K562 (cell line): ENCODE results near the gene ACAT1. TPM values are rescaled to one million over a fixed set of nuclear protein-coding genes. Genes with fewer than 3 reads are reported as not detected.

Experiments used
- ATAC-seq: fragments of 200-7000 bp; cut with Tn5 transposase; 3 replicates; pipeline ENCODE4 v1.9.1; 2020; ENCODE audit warnings: moderate library complexity
- BruUV-seq: library from RNA; stranded (reverse); fragments of 400-500 nt; replicated peaks from 2 replicates; lab custom pipeline; 2021; lab: Mats Ljungman, UMichigan
- CTCF ChIA-PET: fragments of 300-600 bp; formaldehyde crosslinking; extraction: SDS; loops from one replicate; lab custom pipeline; 2021; ENCODE audit warnings: low intra/inter-chr PET ratio; lab: Yijun Ruan, JAX
- POLR2A ChIA-PET: fragments of 300-600, 350-650 bp; sonication (Branson Sonifier 250); formaldehyde crosslinking; extraction: SDS; loops from one replicate; lab custom pipeline; 2021; ENCODE audit warnings: antibody characterized with exemption, inconsistent platforms; lab: Yijun Ruan, JAX
- DNase-seq, 4 experiments: peaks; one replicate each; pipeline versions ENCODE4 v3.0.0 to v3.0.0-alpha.2; 2011 to 2018; ENCODE audit warnings: low spot score in 3 of 4, mixed read lengths in 3 of 4; ENCODE audit errors: extremely low read depth in 1 of 4
- FAIRE-seq: peaks from 2 replicates; lab custom pipeline; 2011; peaks lifted over from hg19 to GRCh38; lab: Jason Lieb, UNC
- H2AFZ ChIP-seq: 2 replicates; pipeline ENCODE4 v1.6.0; 2011; ENCODE audit warnings: low read depth, low read length, control low read depth, inconsistent platforms
- H3K27ac ChIP-seq: fragments of 200-600 bp; 3 replicates; pipeline ENCODE4 v1.8.0; 2011; ENCODE audit warnings: low read depth, mild to moderate bottlenecking, control low read depth, inconsistent platforms, low read length, moderate library complexity, mixed read lengths; ENCODE audit errors: extremely low read depth
- H3K27me3 ChIP-seq, 2 experiments: fragments of 300-600 bp in 1 of 2; 2 replicates in 1 of 2; 3 replicates in 1 of 2; pipeline versions ENCODE4 v1.6.0 to v1.8.0; 2011; ENCODE audit warnings: inconsistent platforms in 2 of 2, low read length in 2 of 2, mild to moderate bottlenecking in 1 of 2, mixed read lengths in 1 of 2, moderate library complexity in 1 of 2; ENCODE audit not compliant: control insufficient read depth in 2 of 2, insufficient read depth in 2 of 2
- H3K36me3 ChIP-seq: fragments of 300-600 bp; 3 replicates; pipeline ENCODE4 v1.8.0; 2011; ENCODE audit warnings: mild to moderate bottlenecking, low read length, inconsistent platforms; ENCODE audit not compliant: control insufficient read depth, insufficient read depth
- H3K4me1 ChIP-seq, 2 experiments: fragments of 200-600 bp in 1 of 2; replicated peaks in 1 of 2; 2 replicates in 1 of 2; 3 replicates in 1 of 2; pipeline versions ENCODE4 v1.5.1 to v1.8.0; 2011; ENCODE audit warnings: inconsistent platforms in 2 of 2, low read length in 2 of 2, mild to moderate bottlenecking in 1 of 2, mixed read lengths in 1 of 2, moderate library complexity in 1 of 2; ENCODE audit not compliant: control insufficient read depth in 2 of 2, insufficient read depth in 2 of 2
- H3K4me2 ChIP-seq: 2 replicates; pipeline ENCODE4 v1.6.1; 2011; ENCODE audit warnings: low read length, control low read depth, inconsistent platforms, mixed read lengths; ENCODE audit not compliant: insufficient read depth
- H3K4me3 ChIP-seq: fragments of 200-600 bp; sonication (generic), shearing (Covaris generic); 2 replicates; pipeline ENCODE4 v1.5.1; 2016; ENCODE audit warnings: control low read depth, inconsistent platforms
- H3K79me2 ChIP-seq: fragments of 200-600 bp; 3 replicates; pipeline ENCODE4 v1.8.0; 2011; ENCODE audit warnings: low read length, inconsistent platforms; ENCODE audit not compliant: control insufficient read depth, insufficient read depth
- H3K9ac ChIP-seq, 2 experiments: 2 replicates each; pipeline versions ENCODE4 v1.6.0 to v1.6.1; 2011; ENCODE audit warnings: low read depth in 2 of 2, low read length in 2 of 2, control low read depth in 1 of 2, inconsistent platforms in 1 of 2, mild to moderate bottlenecking in 1 of 2, mixed read lengths in 1 of 2; ENCODE audit not compliant: insufficient read depth in 1 of 2
- H3K9me1 ChIP-seq: one replicate; pipeline ENCODE4 v1.6.0; 2011; ENCODE audit warnings: inconsistent platforms, mild to moderate bottlenecking, low read length, moderate library complexity; ENCODE audit not compliant: control insufficient read depth, insufficient read depth
- H3K9me3 ChIP-seq: replicated peaks from 2 replicates; pipeline ENCODE4 v1.5.1; 2011; ENCODE audit warnings: low read depth, low read length, inconsistent platforms; ENCODE audit not compliant: control insufficient read depth, insufficient read depth
- H4K20me1 ChIP-seq: replicated peaks from 2 replicates; pipeline ENCODE4 v1.6.1; 2011; ENCODE audit warnings: low read length, inconsistent platforms, mixed read lengths; ENCODE audit not compliant: control insufficient read depth, insufficient read depth
- ARID3A ChIP-seq: IDR thresholded peaks from 2 replicates; pipeline ENCODE4 v1.6.1; 2012; ENCODE audit warnings: low read depth, low read length, improper control_type of control experiment, borderline replicate concordance
- CTCF ChIP-seq, 3 experiments: IDR thresholded peaks in 2 of 3; conservative IDR thresholded peaks in 1 of 3; 2 replicates each; pipeline ENCODE4 v1.5.1; 2011 to 2012; ENCODE audit warnings: low read length in 3 of 3, mild to moderate bottlenecking in 3 of 3, control low read depth in 2 of 3, improper control_type of control experiment in 1 of 3, inconsistent platforms in 1 of 3, low read depth in 1 of 3, mixed read lengths in 1 of 3, moderate library complexity in 1 of 3; ENCODE audit not compliant: insufficient read depth in 2 of 3
- FOS ChIP-seq: IDR thresholded peaks from 3 replicates; pipeline ENCODE4 v1.6.1; 2011; ENCODE audit not compliant: insufficient read length; ENCODE audit errors: extremely low read depth
- FUS ChIP-seq: fragments of 200-400 bp; formaldehyde crosslinking; optimal IDR thresholded peaks from 2 replicates; pipeline ENCODE3; 2017; ENCODE audit warnings: low read depth, low read length
- HDAC8 ChIP-seq: fragments of 450-650 bp; IDR thresholded peaks from 2 replicates; pipeline ENCODE4 v1.6.1; 2016; ENCODE audit warnings: mild to moderate bottlenecking, missing genetic modification characterization, moderate library complexity, missing compliant biosample characterization
- KAT2B ChIP-seq: IDR thresholded peaks from one replicate; pipeline ENCODE4 v1.6.1; 2012; ENCODE audit warnings: low read depth, mild to moderate bottlenecking, control low read depth, inconsistent platforms, low read length, moderate library complexity
- KLF16 ChIP-seq: IDR thresholded peaks from 2 replicates; pipeline ENCODE4 v1.6.1; 2016; ENCODE audit warnings: antibody characterized with exemption
- MAFF ChIP-seq: IDR thresholded peaks from 2 replicates; pipeline ENCODE4 v1.6.1; 2012; ENCODE audit warnings: low read length, improper control_type of control experiment
- MED1 ChIP-seq: sonication (generic); formaldehyde crosslinking; IDR thresholded peaks from 2 replicates; pipeline ENCODE4 v1.8.1; 2023; ENCODE audit warnings: missing genetic modification reagents, borderline replicate concordance
- NBN ChIP-seq: fragments of 450-650 bp; IDR thresholded peaks from 2 replicates; pipeline ENCODE4 v1.6.1; 2016; ENCODE audit warnings: low read depth, mild to moderate bottlenecking
- PTTG1 ChIP-seq: fragments of 450-650 bp; IDR thresholded peaks from 2 replicates; pipeline ENCODE4 v1.6.1; 2016; ENCODE audit warnings: low read depth, mild to moderate bottlenecking, missing genetic modification characterization, missing compliant biosample characterization
- RFX7 ChIP-seq: fragments of 250-450 bp; sonication (Bioruptor Pico); IDR thresholded peaks from 2 replicates; pipeline ENCODE4 v1.5.1; 2021; ENCODE audit warnings: mild to moderate bottlenecking
- TCF7 ChIP-seq: sonication (generic); IDR thresholded peaks from 2 replicates; pipeline ENCODE4 v1.6.1; 2016; ENCODE audit warnings: antibody characterized with exemption, borderline replicate concordance
- ZNF41 ChIP-seq: fragments of 250-450 bp; sonication (Bioruptor Pico); conservative IDR thresholded peaks from 2 replicates; pipeline ENCODE4 v1.4.0; 2020; ENCODE audit warnings: mild to moderate bottlenecking
- WGBS: fragments of 100-300 bp; shearing (Covaris generic); methylation state at CpG from one replicate; pipeline ENCODE4 v1.1.6; 2016; ENCODE audit warnings: low coverage, mixed read lengths; ENCODE audit not compliant: insufficient coverage; ENCODE audit errors: missing lambda C conversion rate; 5-methylcytosine and 5-hydroxymethylcytosine counted together
- in situ Hi-C: fragments of 300-500 bp; cut with MboI; formaldehyde crosslinking; loops from 4 replicates; pipeline ENCODE4 v1.15.0; 2018; ENCODE audit warnings: inconsistent platforms, mixed read lengths
- intact Hi-C: fragments of 100-400 bp; cut with micrococcal nuclease; formaldehyde crosslinking; loops from 2 replicates; pipeline ENCODE4 v1.14.2; 2022
- polyA plus RNA-seq, 8 experiments: library from polyadenylated mRNA; depleted of rRNA in 4 of 8; stranded (reverse) in 5 of 8; unstranded in 3 of 8; fragments of >200 nt; fragmentation: Nextera tagmentation in 2 of 8; fragmentation: Illumina TruSeq in 1 of 8; extraction: Ambion mirVana in 2 of 8; extraction: Trizol in 1 of 8; gene quantifications; 2 replicates each; pipeline versions ENCODE4 v1.2.1 to v1.2.3, GENCODE V29; 2011 to 2014; ENCODE audit warnings: inconsistent platforms in 1 of 8, missing spikeins in 1 of 8
- total RNA-seq, 7 experiments: library from RNA; depleted of rRNA in 6 of 7; stranded (reverse); fragments of >200 nt in 6 of 7; fragmentation: Illumina TruSeq in 2 of 7; extraction: Trizol in 2 of 7; gene quantifications; 2 replicates each; pipeline versions ENCODE4 v1.2.1 to v1.2.3, GENCODE V29; 2011 to 2021; ENCODE audit warnings: low replicate concordance in 1 of 7

Gene ACAT1
- total and polyA plus RNA-seq, 9 of the 15 experiments (the other 6 are each of a cell fraction or from before 2014, with no cell fraction given): 65.1 to 204 (median 104) TPM

- H3K9me3 ChIP-seq: no peaks in the 10 kb centered on the region
- DNase-seq (no peak), FAIRE-seq (no peak), ATAC-seq (peak; percentile 56)
- H3K4me1 ChIP-seq: no peaks in the 10 kb centered on the region
- no peak overlapping the region for H3K9ac ChIP-seq
- no peaks in the 10 kb centered on the region for H3K9me1 ChIP-seq
- CTCF ChIA-PET: interaction anchor here (1.2 kb wide), 1 partner anchor 543 kb away, joined by 3 read pairs; no protein-coding TSS in a partner anchor
- WGBS: 70% methylated on average over 4 of the region's 4 CpGs
- H3K79me2 ChIP-seq: no peaks in the 10 kb centered on the region
- no TSS peak for BruUV-seq
- no peak overlapping the region for H3K4me3 ChIP-seq
- H3K27me3 ChIP-seq: no peaks in the 10 kb centered on the region
- no peak overlapping the region for H3K27ac ChIP-seq
- no peaks in the 10 kb centered on the region for H3K36me3 ChIP-seq
- TF ChIP-seq MAFF (no peak), CTCF (IDR thresholded peaks at IDR 0.05 in 2 of 3, conservative IDR thresholded peaks at IDR 0.05 in 1 of 3; ENCODE audit: insufficient read depth in 2 of 3, low read depth in 1 of 3, low read length in 3 of 3) (peak in 1 of 3 experiments; percentile 10; a peak in 1 of 6 replicates), RFX7 (CRISPR knock-in tag) (no peak)
- no peak overlapping the region for H2AFZ ChIP-seq
- no peak overlapping the region for H3K4me2 ChIP-seq
- POLR2A ChIA-PET: no interaction called here
- intact Hi-C loops: no loop called here
- in situ Hi-C loops: no loop called here
- no peaks in the 10 kb centered on the region for H4K20me1 ChIP-seq
These were observed 10.2 kb upstream of the ACAT1 start for GRCh38 chr11:108111126-108111525.

- no peaks in the 10 kb centered on the region for H4K20me1 ChIP-seq
- ATAC-seq: no peak; the same call in 2 of the 3 replicates
- H3K4me2 ChIP-seq: no peak overlapping the region
- H3K27ac ChIP-seq: no peak overlapping the region
- no TSS peak for BruUV-seq
- 89% methylated on average over 2 of the region's 2 CpGs for WGBS
- H3K4me1 ChIP-seq: no peaks in the 10 kb centered on the region
- H3K4me3 ChIP-seq: no peak overlapping the region
- ChIA-PET CTCF (interaction anchor here (1.2 kb wide), 1 partner anchor 542 kb away, joined by 3 read pairs; no protein-coding TSS in a partner anchor), POLR2A (no interaction called here)
- H3K9ac ChIP-seq: no peak overlapping the region
- DNase-seq: no peak
- in situ Hi-C loops: no loop called here
- no peak overlapping the region for H2AFZ ChIP-seq
- no peaks in the 10 kb centered on the region for H3K9me1 ChIP-seq
- H3K79me2 ChIP-seq: no peaks in the 10 kb centered on the region
- H3K36me3 ChIP-seq: no peaks in the 10 kb centered on the region
- H3K9me3 ChIP-seq: no peaks in the 10 kb centered on the region
- no peaks in the 10 kb centered on the region for H3K27me3 ChIP-seq
- intact Hi-C loops: no loop called here
- no peak for FAIRE-seq
- TF ChIP-seq NBN: no peak
- no peak for TF ChIP-seq TCF7
- TF ChIP-seq FUS: no peak
- no peak for TF ChIP-seq PTTG1 (tag)
- no peak for TF ChIP-seq HDAC8 (tag)
- no peak for TF ChIP-seq MED1
- no peak for TF ChIP-seq KLF16
- no peak for TF ChIP-seq ZNF41 (CRISPR knock-in tag)
- TF ChIP-seq FOS: no peak
- TF ChIP-seq ARID3A: no peak
- TF ChIP-seq KAT2B: no peak
These were observed 9.3 kb upstream of the ACAT1 start for GRCh38 chr11:108112057-108112456.
